HG02981 (cell line): ENCODE data around the gene TTL.

Experiments used
- ATAC-seq: cut with Tn5 transposase; IDR thresholded peaks from one replicate; pipeline ENCODE4 v1.9.1; 2021; ENCODE audit warnings: mild to moderate bottlenecking, moderate library complexity; ENCODE audit not compliant: unreplicated experiment

Gene TTL

GRCh38 chr2:112580084-112580483 is 98.1 kb downstream of the TTL start:
- ATAC-seq: no peak

- ATAC-seq: no peak
Observed at GRCh38 chr2:112582314-112582746, 100.4 kb downstream of the TTL start.

- ATAC-seq: no peak
Observed at GRCh38 chr2:112583497-112584133, 101.7 kb downstream of the TTL start.

- ATAC-seq: peak; percentile 81
Observed at GRCh38 chr2:112584134-112584890, 102.4 kb downstream of the TTL start, which contains the start of gene CHCHD5. CHCHD5 (plus strand) TSS chr2:112584609; CDS start chr2:112584648, 39 bp downstream.

GRCh38 chr2:112584891-112585250 is 102.9 kb downstream of the TTL start:
- no peak for ATAC-seq

GRCh38 chr2:112585400-112585799 is 103.4 kb downstream of the TTL start:
- ATAC-seq: no peak

- ATAC-seq: no peak
Observed at GRCh38 chr2:112585873-112586464, 104.0 kb downstream of the TTL start.

- no peak for ATAC-seq
Observed at GRCh38 chr2:112588611-112589045, 106.7 kb downstream of the TTL start.
